ENCODE data around the gene GSTCD.

Gene GSTCD

DNA sequence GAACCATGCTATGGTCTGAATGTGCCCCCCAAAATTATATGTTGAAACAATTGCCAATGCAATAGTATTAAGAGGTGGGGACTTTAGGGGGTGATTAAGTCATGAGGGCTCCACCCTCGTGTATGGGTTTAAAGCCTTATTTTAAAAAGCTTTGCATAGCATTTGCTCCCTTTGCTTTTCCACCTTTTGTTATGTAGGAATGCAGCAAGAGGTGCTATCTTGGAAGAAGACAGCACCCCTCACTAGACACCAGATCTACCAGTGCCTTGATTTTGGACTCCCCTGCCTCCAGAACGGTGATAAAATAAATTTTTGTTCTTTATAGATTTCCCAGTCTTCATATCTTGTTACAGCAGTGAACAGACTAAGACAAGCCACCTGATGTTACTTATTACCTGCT is 163.4 kb downstream of the GSTCD start:
- no peak overlapping the region for H3K4me3 ChIP-seq (ENCODE audit: low read depth in 1 of 2, low read length in 2 of 2)
- ATAC-seq (ENCODE audit: insufficient read depth, low read depth) (no peak), DNase-seq (no peak)
- no peaks in the 10 kb centered on the region for H4K20me1 ChIP-seq (ENCODE audit: insufficient read depth, low read length)
- no peaks in the 10 kb centered on the region for H3K79me2 ChIP-seq (ENCODE audit: insufficient read depth, low read length)
- H2AFZ ChIP-seq (ENCODE audit: low read depth, low read length): no peak overlapping the region
- no peak overlapping the region for H3K27ac ChIP-seq (ENCODE audit: low read length)
- H3K4me2 ChIP-seq (ENCODE audit: insufficient read depth, low read length): no peak overlapping the region
- no peaks in the 10 kb centered on the region for H3K4me1 ChIP-seq (ENCODE audit: insufficient read depth, low read length)
- no peak overlapping the region for H3K9ac ChIP-seq (ENCODE audit: low read depth, low read length)
- TF ChIP-seq, protein P1, sequence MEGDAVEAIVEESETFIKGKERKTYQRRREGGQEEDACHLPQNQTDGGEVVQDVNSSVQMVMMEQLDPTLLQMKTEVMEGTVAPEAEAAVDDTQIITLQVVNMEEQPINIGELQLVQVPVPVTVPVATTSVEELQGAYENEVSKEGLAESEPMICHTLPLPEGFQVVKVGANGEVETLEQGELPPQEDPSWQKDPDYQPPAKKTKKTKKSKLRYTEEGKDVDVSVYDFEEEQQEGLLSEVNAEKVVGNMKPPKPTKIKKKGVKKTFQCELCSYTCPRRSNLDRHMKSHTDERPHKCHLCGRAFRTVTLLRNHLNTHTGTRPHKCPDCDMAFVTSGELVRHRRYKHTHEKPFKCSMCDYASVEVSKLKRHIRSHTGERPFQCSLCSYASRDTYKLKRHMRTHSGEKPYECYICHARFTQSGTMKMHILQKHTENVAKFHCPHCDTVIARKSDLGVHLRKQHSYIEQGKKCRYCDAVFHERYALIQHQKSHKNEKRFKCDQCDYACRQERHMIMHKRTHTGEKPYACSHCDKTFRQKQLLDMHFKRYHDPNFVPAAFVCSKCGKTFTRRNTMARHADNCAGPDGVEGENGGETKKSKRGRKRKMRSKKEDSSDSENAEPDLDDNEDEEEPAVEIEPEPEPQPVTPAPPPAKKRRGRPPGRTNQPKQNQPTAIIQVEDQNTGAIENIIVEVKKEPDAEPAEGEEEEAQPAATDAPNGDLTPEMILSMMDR (IDR thresholded peaks at IDR 0.05; ENCODE audit: borderline replicate concordance, extremely low read depth, low read length, poor library complexity, severe bottlenecking): no peak
- H3K27me3 ChIP-seq (ENCODE audit: insufficient read depth, low read length, poor library complexity): no peaks in the 10 kb centered on the region
- H3K36me3 ChIP-seq (ENCODE audit: insufficient read depth, low read length): no peaks in the 10 kb centered on the region
- H3K9me3 ChIP-seq (ENCODE audit: insufficient read depth, low read length, severe bottlenecking): no peaks in the 10 kb centered on the region

DNA sequence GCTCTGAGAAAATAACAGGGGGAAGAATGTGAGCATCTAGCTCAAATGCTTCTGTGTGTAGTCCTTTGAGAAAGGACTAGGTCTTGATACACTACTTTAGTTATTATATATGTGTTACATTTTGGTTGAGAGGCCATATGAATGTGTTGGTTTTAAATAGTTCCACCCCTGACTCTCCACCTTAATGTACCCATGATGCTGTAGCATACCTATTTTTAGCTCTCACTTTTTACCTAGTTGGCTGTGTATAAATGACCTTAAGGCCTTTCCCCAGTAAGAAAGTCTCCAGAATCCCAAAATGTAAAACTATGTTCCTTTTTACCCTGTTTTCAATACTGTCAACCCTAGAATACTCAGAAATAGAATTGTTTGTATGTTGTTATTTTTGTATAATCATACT is 166.6 kb downstream of the GSTCD start:
- no peak overlapping the region for H2AFZ ChIP-seq (ENCODE audit: low read depth, low read length)
- no peak overlapping the region for H3K4me2 ChIP-seq (ENCODE audit: insufficient read depth, low read length)
- no peak overlapping the region for H3K9ac ChIP-seq (ENCODE audit: low read depth, low read length)
- no peaks in the 10 kb centered on the region for H4K20me1 ChIP-seq (ENCODE audit: insufficient read depth, low read length)
- H3K27me3 ChIP-seq (ENCODE audit: insufficient read depth, low read length, poor library complexity): no peaks in the 10 kb centered on the region
- no peak overlapping the region for H3K4me3 ChIP-seq (ENCODE audit: low read depth in 1 of 2, low read length in 2 of 2)
- no peaks in the 10 kb centered on the region for H3K9me3 ChIP-seq (ENCODE audit: insufficient read depth, low read length, severe bottlenecking)
- H3K4me1 ChIP-seq (ENCODE audit: insufficient read depth, low read length): no peaks in the 10 kb centered on the region
- no peaks in the 10 kb centered on the region for H3K79me2 ChIP-seq (ENCODE audit: insufficient read depth, low read length)
- TF ChIP-seq, protein P1 (IDR thresholded peaks at IDR 0.05; ENCODE audit: borderline replicate concordance, extremely low read depth, low read length, poor library complexity, severe bottlenecking): no peak
- TF ChIP-seq EZH2 (IDR thresholded peaks at IDR 0.05; ENCODE audit: borderline replicate concordance, low read depth, low read length, severe bottlenecking): no peak
- DNase-seq (no peak), ATAC-seq (ENCODE audit: insufficient read depth, low read depth) (no peak)
- no peak overlapping the region for H3K27ac ChIP-seq (ENCODE audit: low read length)
- no peaks in the 10 kb centered on the region for H3K36me3 ChIP-seq (ENCODE audit: insufficient read depth, low read length)

DNA sequence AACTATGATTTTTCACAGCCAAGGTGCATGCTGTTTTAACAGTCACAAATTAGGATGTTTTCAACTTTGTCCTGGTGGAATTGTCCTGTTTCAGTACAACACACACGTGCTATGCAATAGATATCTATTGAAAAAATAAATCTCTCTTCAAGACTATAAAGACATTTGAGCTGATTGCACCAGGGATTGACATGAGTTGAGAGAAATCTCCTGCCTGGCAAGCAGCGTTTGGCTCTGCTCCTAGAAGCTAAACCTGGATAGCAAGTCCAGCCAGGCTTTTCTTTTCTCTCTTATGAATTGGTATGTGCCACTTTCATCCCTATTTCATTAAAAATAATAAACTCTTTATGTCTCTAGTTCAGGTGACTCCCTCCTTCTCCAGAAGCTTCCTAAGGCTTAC is 170.1 kb downstream of the GSTCD start:
- Histone ChIP-seq H3K27me3 (ENCODE audit: insufficient read depth, low read length, poor library complexity) (no peaks in the 10 kb centered on the region), H3K36me3 (ENCODE audit: insufficient read depth, low read length) (no peaks in the 10 kb centered on the region), H4K20me1 (ENCODE audit: insufficient read depth, low read length) (no peaks in the 10 kb centered on the region), H3K9ac (ENCODE audit: low read depth, low read length) (no peak overlapping the region), H2AFZ (ENCODE audit: low read depth, low read length) (no peak overlapping the region), H3K9me3 (ENCODE audit: insufficient read depth, low read length, severe bottlenecking) (no peaks in the 10 kb centered on the region), H3K4me2 (ENCODE audit: insufficient read depth, low read length) (no peak overlapping the region), H3K4me1 (ENCODE audit: insufficient read depth, low read length) (no peaks in the 10 kb centered on the region), H3K4me3 (ENCODE audit: low read depth in 1 of 2, low read length in 2 of 2) (no peak overlapping the region), H3K79me2 (ENCODE audit: insufficient read depth, low read length) (no peaks in the 10 kb centered on the region), H3K27ac (ENCODE audit: low read length) (no peak overlapping the region)
- ATAC-seq (ENCODE audit: insufficient read depth, low read depth) (no peak), DNase-seq (no peak)
- TF ChIP-seq EZH2 (IDR thresholded peaks at IDR 0.05; ENCODE audit: borderline replicate concordance, low read depth, low read length, severe bottlenecking): no peak
- TF ChIP-seq, protein P1 (IDR thresholded peaks at IDR 0.05; ENCODE audit: borderline replicate concordance, extremely low read depth, low read length, poor library complexity, severe bottlenecking): no peak

DNA sequence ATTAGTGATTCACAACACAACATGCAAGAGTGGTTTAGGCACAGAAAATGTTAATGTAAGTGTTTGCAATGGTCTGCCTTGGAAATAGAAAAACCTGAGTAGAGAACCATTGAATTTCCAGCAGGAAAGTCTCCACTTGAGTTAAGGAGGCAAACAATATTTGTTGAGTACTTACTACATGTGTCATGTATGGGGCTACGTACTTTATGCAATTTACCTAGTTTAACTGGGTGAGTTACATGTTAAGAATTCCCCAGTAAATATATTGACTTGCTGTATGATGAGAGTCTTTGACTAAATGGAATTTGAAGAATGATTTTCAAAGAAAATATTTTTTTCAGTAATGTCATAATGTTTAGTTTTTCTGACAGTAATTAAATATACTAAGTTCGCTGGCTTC is 178.9 kb downstream of the GSTCD start:
- no peak for TF ChIP-seq EZH2 (IDR thresholded peaks at IDR 0.05; ENCODE audit: borderline replicate concordance, low read depth, low read length, severe bottlenecking)
- TF ChIP-seq, protein P1 (IDR thresholded peaks at IDR 0.05; ENCODE audit: borderline replicate concordance, extremely low read depth, low read length, poor library complexity, severe bottlenecking): no peak
- H4K20me1 ChIP-seq (ENCODE audit: insufficient read depth, low read length): no peaks in the 10 kb centered on the region
- no peak for ATAC-seq (ENCODE audit: insufficient read depth, low read depth)
- no peaks in the 10 kb centered on the region for H3K4me1 ChIP-seq (ENCODE audit: insufficient read depth, low read length)
- no peak overlapping the region for H2AFZ ChIP-seq (ENCODE audit: low read depth, low read length)
- no peak overlapping the region for H3K4me2 ChIP-seq (ENCODE audit: insufficient read depth, low read length)
- no peak overlapping the region for H3K4me3 ChIP-seq (ENCODE audit: low read depth in 1 of 2, low read length in 2 of 2)
- no peak for DNase-seq
- no peaks in the 10 kb centered on the region for H3K79me2 ChIP-seq (ENCODE audit: insufficient read depth, low read length)
- no peaks in the 10 kb centered on the region for H3K36me3 ChIP-seq (ENCODE audit: insufficient read depth, low read length)
- no peak overlapping the region for H3K9ac ChIP-seq (ENCODE audit: low read depth, low read length)
- no peaks in the 10 kb centered on the region for H3K9me3 ChIP-seq (ENCODE audit: insufficient read depth, low read length, severe bottlenecking)
- no peaks in the 10 kb centered on the region for H3K27me3 ChIP-seq (ENCODE audit: insufficient read depth, low read length, poor library complexity)
- no peak overlapping the region for H3K27ac ChIP-seq (ENCODE audit: low read length)
